A673 (cell line): Measurements from ENCODE around the gene NQO2. TPM values are rescaled to one million over a fixed set of nuclear protein-coding genes. Genes with fewer than 3 reads are reported as not detected.

Source experiments
- BruUV-seq: library from RNA; stranded (reverse); fragments of 400-500 nt; replicated peaks from 2 replicates; lab custom pipeline; 2021; lab: Mats Ljungman, UMichigan
- CTCF ChIA-PET: fragments of 300-600 bp; sonication (Branson Sonifier 250); formaldehyde crosslinking; loops from one replicate; lab custom pipeline; 2022; ENCODE audit warnings: antibody characterized with exemption; lab: Charles Lee
- POLR2A ChIA-PET: fragments of 300-600 bp; sonication (Branson Sonifier 250); formaldehyde crosslinking; loops from one replicate; lab custom pipeline; 2022; ENCODE audit warnings: antibody characterized with exemption; ENCODE audit not compliant: low non-redundant PET; lab: Charles Lee
- DNase-seq: peaks from one replicate; pipeline ENCODE4 v3.0.0-alpha.2; 2015; ENCODE audit warnings: low spot score
- H3K27ac ChIP-seq: fragments of 200-600 bp; sonication (generic); 2 replicates; pipeline ENCODE4 v1.5.1; 2016; ENCODE audit warnings: mixed run types, low read depth, mild to moderate bottlenecking, mixed read lengths, antibody characterized with exemption, low read length; ENCODE audit not compliant: poor library complexity, severe bottlenecking
- H3K27me3 ChIP-seq: fragments of 200-600 bp; sonication (generic); replicated peaks from 2 replicates; pipeline ENCODE4 v1.6.1; 2017; ENCODE audit warnings: mixed run types, low read depth, mild to moderate bottlenecking, mixed read lengths, antibody characterized with exemption, low read length; ENCODE audit not compliant: insufficient read depth, poor library complexity
- H3K36me3 ChIP-seq: fragments of 200-600 bp; sonication (generic); 2 replicates; pipeline ENCODE4 v1.6.1; 2016; ENCODE audit warnings: mixed run types, mild to moderate bottlenecking, mixed read lengths, antibody characterized with exemption, low read length; ENCODE audit not compliant: insufficient read depth, poor library complexity, severe bottlenecking
- H3K4me1 ChIP-seq: fragments of 200-600 bp; sonication (generic); 2 replicates; pipeline ENCODE4 v1.6.1; 2017; ENCODE audit warnings: mixed run types, mild to moderate bottlenecking, mixed read lengths, antibody characterized with exemption, low read length; ENCODE audit not compliant: insufficient read depth, poor library complexity, severe bottlenecking
- H3K4me3 ChIP-seq: fragments of 200-600 bp; sonication (generic); 2 replicates; pipeline ENCODE4 v1.5.1; 2016; ENCODE audit warnings: low read depth, mixed run types, mild to moderate bottlenecking, mixed read lengths, low read length; ENCODE audit not compliant: poor library complexity, severe bottlenecking
- H3K9me3 ChIP-seq: fragments of 200-600 bp; sonication (generic); 2 replicates; pipeline ENCODE4 v1.6.1; 2016; ENCODE audit warnings: mixed run types, low read depth, mild to moderate bottlenecking, mixed read lengths, antibody characterized with exemption, low read length; ENCODE audit not compliant: poor library complexity, severe bottlenecking
- EZH2 ChIP-seq: fragments of 200-600 bp; sonication (generic); IDR thresholded peaks from 2 replicates; pipeline ENCODE4 v1.6.1; 2017; ENCODE audit warnings: borderline replicate concordance, low read depth, mild to moderate bottlenecking, mixed read lengths, antibody characterized with exemption, low read length; ENCODE audit not compliant: poor library complexity, severe bottlenecking
- intact Hi-C: fragments of 100-400 bp; cut with micrococcal nuclease; formaldehyde crosslinking; loops from one replicate; pipeline ENCODE4 v1.10.0; 2022; ENCODE audit not compliant: unreplicated experiment
- total RNA-seq: library from RNA; stranded (reverse); gene quantifications from 2 replicates; pipeline ENCODE4 v1.2.3, GENCODE V29; 2021
- TF ChIP-seq, protein P1 (sequence below): fragments of 300-800, 200-600 bp; sonication (generic); conservative IDR thresholded peaks from 2 replicates; pipeline ENCODE4 v1.5.1; 2017; ENCODE audit warnings: low read depth, mild to moderate bottlenecking, antibody characterized with exemption, low read length, moderate library complexity, mixed read lengths

The NQO2 gene
- total RNA-seq, 1 experiment from 2014 or later: 97.3 TPM

- ChIA-PET POLR2A (no interaction called here), CTCF (no interaction called here)
- no peak overlapping the region for H3K4me3 ChIP-seq
- no peak overlapping the region for H3K27ac ChIP-seq
- no peaks in the 10 kb centered on the region for H3K9me3 ChIP-seq
- intact Hi-C loops: no loop called here
- BruUV-seq: no TSS peak
- H3K4me1 ChIP-seq: no peaks in the 10 kb centered on the region
- DNase-seq: no peak
- H3K27me3 ChIP-seq: no peaks in the 10 kb centered on the region
- H3K36me3 ChIP-seq: no peaks in the 10 kb centered on the region
- TF ChIP-seq EZH2: no peak
Measured at GRCh38 chr6:2973676-2974075, 26.0 kb upstream of the NQO2 start.

GRCh38 chr6:2976060-2976459 lies 23.6 kb upstream of the NQO2 start:
- no peaks in the 10 kb centered on the region for H3K36me3 ChIP-seq
- no peaks in the 10 kb centered on the region for H3K4me1 ChIP-seq
- H3K27ac ChIP-seq: no peak overlapping the region
- ChIA-PET POLR2A (no interaction called here), CTCF (no interaction called here)
- H3K9me3 ChIP-seq: no peaks in the 10 kb centered on the region
- intact Hi-C loops: no loop called here
- DNase-seq: no peak
- TF ChIP-seq EZH2: no peak
- TF ChIP-seq, protein P1, sequence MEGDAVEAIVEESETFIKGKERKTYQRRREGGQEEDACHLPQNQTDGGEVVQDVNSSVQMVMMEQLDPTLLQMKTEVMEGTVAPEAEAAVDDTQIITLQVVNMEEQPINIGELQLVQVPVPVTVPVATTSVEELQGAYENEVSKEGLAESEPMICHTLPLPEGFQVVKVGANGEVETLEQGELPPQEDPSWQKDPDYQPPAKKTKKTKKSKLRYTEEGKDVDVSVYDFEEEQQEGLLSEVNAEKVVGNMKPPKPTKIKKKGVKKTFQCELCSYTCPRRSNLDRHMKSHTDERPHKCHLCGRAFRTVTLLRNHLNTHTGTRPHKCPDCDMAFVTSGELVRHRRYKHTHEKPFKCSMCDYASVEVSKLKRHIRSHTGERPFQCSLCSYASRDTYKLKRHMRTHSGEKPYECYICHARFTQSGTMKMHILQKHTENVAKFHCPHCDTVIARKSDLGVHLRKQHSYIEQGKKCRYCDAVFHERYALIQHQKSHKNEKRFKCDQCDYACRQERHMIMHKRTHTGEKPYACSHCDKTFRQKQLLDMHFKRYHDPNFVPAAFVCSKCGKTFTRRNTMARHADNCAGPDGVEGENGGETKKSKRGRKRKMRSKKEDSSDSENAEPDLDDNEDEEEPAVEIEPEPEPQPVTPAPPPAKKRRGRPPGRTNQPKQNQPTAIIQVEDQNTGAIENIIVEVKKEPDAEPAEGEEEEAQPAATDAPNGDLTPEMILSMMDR: no peak
- BruUV-seq: no TSS peak
- no peaks in the 10 kb centered on the region for H3K27me3 ChIP-seq
- H3K4me3 ChIP-seq: no peak overlapping the region

DNA sequence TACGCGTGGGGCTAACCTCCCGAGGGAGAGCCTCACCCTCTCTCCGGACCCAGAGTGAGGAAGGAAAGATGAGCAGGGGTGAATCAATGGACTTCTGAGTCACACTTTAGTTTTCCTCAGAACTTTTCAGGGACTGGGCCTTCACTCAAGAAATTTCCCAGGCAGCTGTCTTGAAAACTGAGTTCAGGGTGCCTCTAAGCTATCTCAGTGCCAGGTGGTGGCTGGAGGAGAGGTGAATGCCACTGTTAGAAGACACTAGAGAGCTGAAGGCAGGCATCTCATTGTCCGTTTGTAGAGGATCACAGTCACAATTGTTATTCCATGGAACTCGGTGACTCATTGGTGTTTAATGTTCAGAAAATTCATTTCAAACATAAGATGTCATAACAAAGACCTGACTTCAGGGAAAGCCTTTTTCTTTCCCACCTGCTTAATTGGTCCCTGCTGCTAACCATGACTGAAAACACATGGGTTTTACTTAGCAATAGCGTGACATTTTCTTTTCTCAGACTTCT lies 23.1 kb upstream of the NQO2 start:
- H3K27me3 ChIP-seq: no peaks in the 10 kb centered on the region
- intact Hi-C loops: no loop called here
- CTCF ChIA-PET: no interaction called here
- H3K27ac ChIP-seq: no peak overlapping the region
- H3K4me1 ChIP-seq: no peaks in the 10 kb centered on the region
- no peaks in the 10 kb centered on the region for H3K9me3 ChIP-seq
- BruUV-seq: no TSS peak
- no peaks in the 10 kb centered on the region for H3K36me3 ChIP-seq
- H3K4me3 ChIP-seq: no peak overlapping the region
- POLR2A ChIA-PET: no interaction called here
- no peak for DNase-seq
- TF ChIP-seq EZH2: no peak
- TF ChIP-seq, protein P1: no peak

DNA sequence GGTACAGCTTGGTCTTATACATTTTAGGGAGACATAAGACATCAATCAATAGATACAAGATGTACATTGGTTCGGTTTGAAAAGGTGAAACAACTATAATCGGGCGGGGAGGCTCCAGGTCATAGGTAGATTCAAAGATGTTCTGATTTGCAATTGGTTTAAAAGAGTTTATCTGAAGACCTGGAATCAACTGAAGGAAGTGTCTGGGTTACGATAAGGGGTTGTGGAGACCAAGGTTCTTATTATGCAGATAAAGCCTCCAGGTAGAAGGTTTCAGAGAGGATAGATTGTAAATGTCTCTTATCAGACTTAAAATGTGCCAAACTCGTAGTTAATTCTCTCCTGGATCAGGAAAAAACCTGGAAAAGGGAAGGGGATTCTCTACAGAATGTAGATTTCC lies 22.4 kb upstream of the NQO2 start:
- BruUV-seq: no TSS peak
- no peak overlapping the region for H3K27ac ChIP-seq
- ChIA-PET POLR2A (no interaction called here), CTCF (interaction anchor here (0.6 kb wide), 1 partner anchor 69 kb away, joined by 8 read pairs; no protein-coding TSS in a partner anchor)
- no peak for TF ChIP-seq EZH2
- TF ChIP-seq, protein P1: no peak
- H3K4me3 ChIP-seq: no peak overlapping the region
- no peak for DNase-seq
- no peaks in the 10 kb centered on the region for H3K9me3 ChIP-seq
- H3K27me3 ChIP-seq: no peaks in the 10 kb centered on the region
- H3K4me1 ChIP-seq: no peaks in the 10 kb centered on the region
- intact Hi-C loops: no loop called here
- H3K36me3 ChIP-seq: no peaks in the 10 kb centered on the region
